GM08714 (cell line): ENCODE data around the gene CWC27.

Experiments used
- H3K4me3 ChIP-seq: fragments of 200-500 bp; sonication (Bioruptor generic); 2 replicates; pipeline ENCODE4 v1.5.1; 2014; ENCODE audit warnings: mild to moderate bottlenecking, low read length, inconsistent platforms
- ZNF274 ChIP-seq: IDR thresholded peaks from 2 replicates; pipeline ENCODE4 v1.6.1; 2012; ENCODE audit warnings: mild to moderate bottlenecking, low read depth, low read length

The CWC27 gene

DNA sequence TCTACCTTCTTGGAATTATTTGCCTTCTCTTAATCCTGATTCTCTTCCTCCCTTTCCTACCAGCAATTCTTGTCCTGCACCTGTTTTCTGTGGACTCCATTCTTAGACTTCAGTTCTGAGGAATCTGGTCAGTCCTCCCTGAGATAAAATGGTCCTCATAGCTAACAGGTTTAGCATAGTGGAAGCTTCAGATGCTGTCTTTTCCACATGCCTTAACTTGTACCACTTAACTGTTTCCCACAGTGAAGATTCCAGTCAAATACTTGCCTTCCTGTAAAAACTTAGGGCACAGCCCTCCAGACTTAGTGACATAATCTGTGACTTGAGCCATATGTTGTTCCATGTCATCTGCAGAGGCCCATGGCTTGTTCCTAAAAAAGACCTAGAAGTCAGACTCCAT, 261.3 kb downstream of the CWC27 start:
- no peak for TF ChIP-seq ZNF274
- no peak overlapping the region for H3K4me3 ChIP-seq

DNA sequence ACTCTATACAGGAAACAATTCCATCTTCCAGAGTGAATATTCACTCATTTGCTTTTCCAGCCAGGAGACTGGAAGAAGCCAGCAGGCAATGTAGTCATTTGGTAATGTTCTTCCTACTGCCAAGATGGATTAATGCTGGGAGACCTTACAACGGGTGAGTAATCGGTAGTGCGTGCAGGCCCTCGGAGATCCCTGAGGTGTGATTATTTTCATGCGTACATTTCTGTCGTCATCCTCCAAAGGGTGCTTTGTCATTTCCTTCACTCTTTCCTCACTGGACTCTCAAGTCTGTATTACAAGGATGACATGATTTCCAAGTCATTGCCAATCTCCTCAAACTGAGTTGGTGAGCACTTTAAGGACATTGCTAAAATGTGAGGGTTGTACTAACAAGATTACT, 263.5 kb downstream of the CWC27 start:
- no peak overlapping the region for H3K4me3 ChIP-seq

DNA sequence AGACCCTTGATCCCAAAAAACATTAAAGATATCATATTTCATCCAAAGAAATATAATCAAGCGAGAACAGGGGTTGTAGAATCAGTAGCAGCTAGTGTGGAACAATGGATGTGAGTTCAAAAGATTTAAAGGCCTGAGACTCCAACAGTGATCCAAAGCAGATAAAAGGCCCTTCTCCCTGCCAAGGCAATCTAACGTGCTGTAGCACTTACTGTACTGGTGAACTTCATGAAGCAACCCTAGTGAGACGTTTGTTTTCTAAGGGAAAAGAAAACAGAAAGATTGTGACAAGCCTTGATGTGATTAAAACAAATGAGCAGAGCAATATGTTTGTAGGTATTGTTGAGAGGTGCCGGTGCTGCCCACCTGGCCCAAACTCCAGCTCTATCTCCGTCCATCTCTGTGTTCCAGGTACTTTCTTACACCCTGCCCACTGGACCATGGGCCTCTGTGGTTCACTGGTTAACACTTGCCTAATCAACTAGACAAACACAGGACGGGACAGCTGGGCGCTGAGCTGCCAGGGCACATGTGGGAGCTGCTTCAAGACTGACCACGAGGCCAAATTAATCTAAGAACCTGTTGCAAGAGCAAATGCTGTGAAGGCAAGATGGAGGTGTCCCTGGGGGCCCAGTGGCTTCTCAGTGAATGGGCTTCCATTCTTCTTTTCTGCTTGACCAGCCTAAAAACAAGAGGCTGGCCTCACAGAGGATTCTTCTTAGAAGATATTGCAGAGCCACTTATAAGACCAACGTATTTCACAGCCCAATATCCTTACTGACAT, 265.5 kb downstream of the CWC27 start:
- no peak for TF ChIP-seq ZNF274
- no peak overlapping the region for H3K4me3 ChIP-seq

More for the DNA sequence above, 263.5 kb downstream of the CWC27 start:
- TF ChIP-seq ZNF274, result no peak

DNA sequence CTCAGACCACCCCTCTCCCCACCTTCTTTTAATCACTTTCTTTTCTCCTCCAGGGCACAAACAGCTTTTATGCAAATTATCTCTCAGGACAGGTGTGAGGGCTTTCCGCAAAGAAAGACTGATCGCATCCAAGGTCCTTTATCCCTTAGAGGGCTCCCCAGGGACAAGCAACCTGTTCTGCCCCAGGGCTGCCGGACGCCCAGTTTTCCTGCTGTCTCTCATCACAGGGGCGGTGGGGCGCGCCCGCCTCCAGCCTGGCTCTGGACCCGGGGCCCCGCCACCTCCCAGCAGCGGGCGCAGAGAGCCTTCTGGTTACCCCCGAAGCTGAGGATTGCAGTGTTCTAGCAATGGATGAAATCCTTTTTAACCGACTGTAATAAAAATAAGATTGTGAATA, 266.1 kb downstream of the CWC27 start:
- no peak for TF ChIP-seq ZNF274
- peak overlapping the region; percentile 65; the same call in 1 of the 2 replicates for H3K4me3 ChIP-seq

DNA sequence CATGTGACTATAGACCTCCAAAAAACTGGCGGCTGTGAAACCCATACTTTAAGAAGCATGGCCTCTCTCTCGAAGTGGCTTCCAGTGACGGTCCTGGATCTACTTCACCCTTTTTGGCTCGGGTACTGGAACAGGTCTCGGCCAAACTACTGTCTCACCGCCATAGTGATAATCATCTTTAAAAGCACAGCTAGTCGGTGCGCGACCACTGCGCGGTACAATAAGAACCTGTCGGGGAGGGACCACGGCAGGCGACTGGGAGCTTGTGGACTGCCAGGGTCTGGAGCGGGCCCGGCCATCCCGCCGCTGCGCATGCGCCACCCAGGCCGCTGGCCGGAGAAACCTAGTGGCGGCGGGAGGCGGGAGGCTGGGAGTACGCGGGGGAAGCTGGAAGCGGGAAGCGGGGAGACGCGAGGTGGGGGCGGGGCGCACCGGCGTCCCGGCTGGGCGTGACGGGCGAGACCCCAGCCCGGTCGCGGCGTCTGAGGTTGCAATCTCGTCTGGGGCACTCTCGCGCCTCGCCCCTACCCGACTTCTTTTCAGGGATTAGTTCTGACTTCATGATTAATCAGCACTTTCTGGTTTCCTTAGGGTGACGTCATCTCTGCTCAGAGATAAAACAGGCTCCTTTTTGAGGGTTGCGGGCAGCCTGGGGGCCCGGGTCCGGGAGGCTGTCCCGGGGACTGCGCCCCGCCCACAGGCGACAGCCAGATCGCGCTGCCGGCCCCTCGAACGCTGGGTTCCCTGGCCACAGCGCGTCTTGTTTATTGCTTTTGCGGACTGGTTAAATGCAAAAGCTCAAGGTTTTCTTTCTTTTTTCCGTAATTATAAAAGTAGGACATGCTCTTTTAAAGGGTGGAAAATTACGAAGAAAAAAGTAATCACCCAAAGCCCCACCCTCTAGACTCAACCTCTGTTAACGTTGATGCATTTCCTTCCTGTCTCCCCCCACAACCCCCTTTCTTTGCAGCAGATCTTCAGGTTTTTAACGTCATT, 266.8 kb downstream of the CWC27 start:
- TF ChIP-seq ZNF274, result no peak
- H3K4me3 ChIP-seq, result peak overlapping the region; percentile 65

DNA sequence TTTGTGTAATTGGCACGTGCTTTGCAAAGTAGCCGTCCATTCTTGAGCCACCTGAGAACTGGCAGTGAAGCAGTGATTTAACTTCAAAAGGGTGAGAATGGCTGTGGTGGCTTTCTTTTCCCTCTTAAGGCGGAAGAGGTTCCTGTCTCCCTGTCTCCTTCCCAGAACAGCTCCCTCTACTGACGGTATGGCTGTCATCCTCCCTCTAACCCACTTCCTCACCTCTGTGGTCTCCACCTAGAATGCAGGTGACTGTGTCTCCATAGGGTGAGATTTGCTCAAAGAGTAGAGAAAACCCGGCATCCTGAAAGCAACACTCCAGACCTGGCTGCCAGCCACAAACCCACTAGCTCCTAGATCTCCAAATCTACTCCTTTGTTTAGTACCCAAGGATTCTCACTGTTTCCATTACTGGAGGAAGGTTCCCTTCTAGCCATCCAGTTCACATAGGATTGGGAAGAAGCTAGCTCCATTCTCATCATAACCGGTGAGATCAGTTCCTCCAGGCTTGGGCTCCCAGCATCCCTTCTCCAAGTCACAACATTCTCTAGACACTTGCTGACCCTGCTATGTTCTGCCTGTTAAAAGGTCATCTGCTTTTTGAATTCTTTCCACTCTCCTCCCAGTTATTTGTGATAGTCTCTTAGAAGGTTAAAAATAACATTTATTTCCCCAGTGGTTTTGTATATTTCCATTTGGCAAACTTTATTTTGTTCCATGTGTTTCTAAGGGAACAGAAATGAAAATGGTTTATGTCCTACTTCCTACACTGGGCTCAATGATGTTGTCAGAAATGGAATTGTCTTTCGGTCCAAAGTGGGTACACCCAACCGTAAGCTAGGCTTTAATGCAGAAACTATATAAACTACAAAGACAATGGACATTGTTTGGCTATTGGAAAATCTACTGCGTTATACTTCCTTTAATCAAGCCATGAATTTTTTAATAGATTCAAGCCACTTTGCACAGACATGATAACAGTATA, 269.4 kb downstream of the CWC27 start:
- TF ChIP-seq ZNF274, result no peak
- H3K4me3 ChIP-seq, result no peak overlapping the region

DNA sequence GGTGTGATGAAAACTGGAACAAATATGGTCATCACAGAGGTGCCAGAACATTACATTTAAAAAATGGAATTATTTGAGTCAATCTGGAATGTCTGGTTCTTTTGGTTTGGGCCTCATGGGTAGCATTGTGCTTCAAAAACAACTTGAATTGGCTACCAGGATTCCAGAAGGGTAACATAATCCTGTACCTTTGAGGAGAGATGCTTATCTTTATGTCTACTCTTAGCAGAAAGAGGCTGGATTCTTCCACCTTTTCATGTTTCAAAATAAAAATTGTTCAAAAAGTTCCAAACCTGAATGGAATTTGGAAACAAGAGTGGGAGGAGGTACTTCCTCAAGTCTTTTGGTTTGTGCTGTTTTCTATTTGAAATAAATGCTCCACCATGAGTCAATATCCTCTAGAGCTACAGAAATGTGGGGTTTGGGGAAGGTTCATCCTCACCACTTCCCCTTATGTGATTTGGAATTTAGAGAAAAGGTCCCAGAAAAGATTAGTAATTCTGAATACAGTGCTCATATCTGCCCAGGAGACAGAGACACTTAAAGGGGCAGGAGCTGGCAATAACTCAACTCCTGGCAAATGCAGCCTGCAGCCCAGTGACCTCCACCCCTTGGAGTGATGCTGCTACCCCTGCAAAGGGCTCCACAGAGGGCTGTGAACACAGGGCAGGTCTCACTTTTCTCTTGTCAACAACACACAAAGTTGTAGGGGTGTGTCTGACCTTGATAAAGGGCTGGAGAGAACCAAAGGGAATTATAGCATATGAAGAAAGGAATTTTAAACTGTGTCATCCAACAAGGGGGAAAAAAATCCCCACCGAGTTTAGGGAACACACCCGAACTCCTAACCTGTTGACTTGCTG, 272.8 kb downstream of the CWC27 start:
- no peak for TF ChIP-seq ZNF274
- no peak overlapping the region for H3K4me3 ChIP-seq

DNA sequence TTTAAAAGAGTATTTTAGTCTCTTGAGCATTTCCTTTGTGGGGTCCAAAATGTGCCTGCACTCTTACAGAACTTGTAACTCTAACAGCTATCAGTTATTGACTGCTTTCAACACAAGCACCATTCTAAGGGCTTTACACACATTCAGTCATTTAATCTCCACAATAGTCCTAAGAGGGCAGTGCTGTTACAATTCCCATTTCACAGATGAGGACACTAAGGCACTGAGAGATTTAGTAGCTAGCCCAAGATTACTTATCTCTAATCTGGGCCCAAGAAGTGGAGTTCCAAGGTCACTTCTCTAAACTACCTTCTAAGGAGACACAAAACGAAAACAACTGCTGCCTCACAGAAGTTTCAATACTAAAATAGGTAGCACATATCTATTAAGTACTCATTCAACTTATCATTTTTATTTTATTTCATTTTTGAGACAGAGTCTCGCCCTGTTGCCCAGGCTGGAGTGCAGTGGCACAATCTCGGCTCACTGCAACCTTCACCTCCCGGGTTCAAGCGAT, 275.2 kb downstream of the CWC27 start:
- peak overlapping the region; percentile 48; the same call in 1 of the 2 replicates for H3K4me3 ChIP-seq
- TF ChIP-seq ZNF274, result no peak

DNA sequence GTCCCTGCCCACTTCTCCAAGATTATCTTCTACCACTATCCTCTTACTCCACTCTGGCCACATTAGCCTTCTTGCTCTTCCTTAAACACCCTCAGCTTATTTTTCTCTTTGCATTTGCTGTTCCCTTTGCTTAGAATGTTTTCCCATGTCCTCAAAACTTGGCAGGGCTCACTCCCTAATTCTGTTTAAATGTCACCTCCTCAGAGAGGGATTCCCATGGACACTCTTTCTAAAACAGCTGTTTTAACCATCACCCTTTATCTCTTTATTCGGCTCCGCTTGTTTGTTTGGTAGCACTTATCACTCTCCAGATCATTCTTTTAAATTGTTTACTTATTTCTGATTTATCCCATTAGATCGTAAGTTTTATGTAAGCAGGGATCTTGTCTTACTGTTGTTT, 278.5 kb downstream of the CWC27 start:
- no peak overlapping the region for H3K4me3 ChIP-seq
- TF ChIP-seq ZNF274, result no peak

DNA sequence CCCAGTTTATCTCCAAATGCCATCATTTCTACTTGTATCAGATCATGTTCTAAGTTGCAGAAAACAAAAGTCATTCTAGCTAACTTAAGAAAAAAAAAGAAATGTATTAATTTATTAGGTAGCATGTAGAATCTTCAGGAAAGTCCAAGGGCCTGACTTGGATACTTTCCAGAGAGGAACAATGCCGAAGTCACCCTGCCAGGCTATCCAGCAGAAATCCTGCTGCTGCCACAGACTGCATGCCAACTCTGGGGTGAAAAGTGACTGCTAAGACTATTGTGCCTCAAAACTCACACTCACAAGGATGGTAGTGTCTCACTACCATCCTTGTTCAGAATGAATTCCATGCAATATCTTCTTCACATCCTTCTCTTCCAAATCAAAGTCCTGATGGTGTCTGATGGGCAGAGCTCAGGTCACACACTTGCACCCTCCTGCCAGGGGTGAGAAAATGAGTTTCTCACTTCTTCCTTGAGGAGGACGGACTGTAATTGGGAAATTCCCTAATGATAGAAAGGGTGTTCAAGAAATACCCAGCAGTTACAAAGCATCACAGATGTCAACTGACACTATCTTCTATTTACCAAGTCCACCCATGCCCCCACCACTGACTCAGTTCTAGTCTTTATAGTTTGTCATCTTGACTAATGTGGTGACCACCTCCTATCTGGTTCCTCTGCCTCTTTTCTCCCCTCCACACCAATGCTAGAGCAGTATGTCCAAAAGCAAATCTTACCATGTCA, 279.4 kb downstream of the CWC27 start:
- H3K4me3 ChIP-seq, result no peak overlapping the region; the same call in 1 of the 2 replicates
- no peak for TF ChIP-seq ZNF274

DNA sequence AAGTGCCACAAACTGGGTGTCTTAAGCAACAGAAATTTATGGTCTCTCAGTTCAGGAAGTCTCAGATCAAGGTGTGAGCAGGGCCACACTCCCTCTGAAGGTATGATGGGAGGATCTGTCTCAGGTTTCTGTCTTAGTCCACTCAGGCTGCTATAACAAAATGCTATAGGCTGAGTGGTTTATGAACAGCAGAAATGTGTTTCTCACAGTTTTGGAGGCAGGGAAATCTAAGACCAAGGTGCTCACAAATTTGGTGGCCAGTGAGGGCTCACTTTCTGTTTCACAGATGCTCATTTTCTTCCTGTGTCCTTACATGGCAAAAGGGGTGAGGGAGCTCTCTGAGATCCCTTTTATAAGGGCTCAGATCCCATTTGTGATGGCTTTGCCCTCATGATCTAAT, 281.4 kb downstream of the CWC27 start:
- no peak for TF ChIP-seq ZNF274
- H3K4me3 ChIP-seq, result no peak overlapping the region; the same call in 1 of the 2 replicates
